ENCODE results near the gene ST7. TPM values are rescaled to one million over a fixed set of nuclear protein-coding genes. Genes with fewer than 3 reads are reported as not detected.

ST7 gene
- total RNA-seq, 1 experiment from 2014 or later = 12.4 TPM

- no peak for TF ChIP-seq ARID4B (CRISPR knock-in tag; IDR thresholded peaks at IDR 0.05; ENCODE audit: borderline replicate concordance)
- TF ChIP-seq ZNF317 (CRISPR knock-in tag; IDR thresholded peaks at IDR 0.05; ENCODE audit: borderline replicate concordance, low read depth) = no peak
- no peak for TF ChIP-seq ZNF416 (CRISPR knock-in tag; IDR thresholded peaks at IDR 0.05)
- no peak for TF ChIP-seq ZNF423 (CRISPR knock-in tag; IDR thresholded peaks at IDR 0.05)
- TF ChIP-seq E2F1 (CRISPR knock-in tag; IDR thresholded peaks at IDR 0.05) = no peak
- TF ChIP-seq E2F4 (CRISPR knock-in tag; IDR thresholded peaks at IDR 0.05; ENCODE audit: borderline replicate concordance, low read depth) = no peak
- TF ChIP-seq FOXK1 (CRISPR knock-in tag; IDR thresholded peaks at IDR 0.05) = no peak
- TF ChIP-seq ZNF232 (CRISPR knock-in tag; IDR thresholded peaks at IDR 0.05) = no peak
- TF ChIP-seq ZMAT4 (CRISPR knock-in tag; IDR thresholded peaks at IDR 0.05) = no peak
These were observed 118.2 kb downstream of the ST7 start (continued) for GRCh38 chr7:117071551-117071950.

GRCh38 chr7:117072620-117073118 lies 119.4 kb downstream of the ST7 start:
- ChIA-PET CTCF (no interaction called here), POLR2A (no interaction called here)
- H3K27me3 Mint-ChIP-seq (ENCODE audit: low read depth) = no peaks in the 10 kb centered on the region
- H3K36me3 Mint-ChIP-seq = peaks cover 5% of the 10 kb centered on the region
- ATAC-seq (no peak), DNase-seq (ENCODE audit: low spot score) (no peak)
- H3K4me1 Mint-ChIP-seq = peaks cover 39% of the 10 kb centered on the region
- H3K27ac Mint-ChIP-seq = peak overlapping the region; percentile 14
- H3K4me3 Mint-ChIP-seq = no peak overlapping the region
- H3K9me3 Mint-ChIP-seq = peaks cover 10% of the 10 kb centered on the region
- TF ChIP-seq AFF4 (CRISPR knock-in tag; IDR thresholded peaks at IDR 0.05; ENCODE audit: borderline replicate concordance) (no peak), CTCF (IDR thresholded peaks at IDR 0.05) (no peak), MLX (CRISPR knock-in tag; IDR thresholded peaks at IDR 0.05) (no peak), ZBTB21 (CRISPR knock-in tag; IDR thresholded peaks at IDR 0.05; ENCODE audit: borderline replicate concordance) (no peak), FOXJ3 (CRISPR knock-in tag; IDR thresholded peaks at IDR 0.05; ENCODE audit: borderline replicate concordance) (no peak), USF1 (CRISPR knock-in tag; IDR thresholded peaks at IDR 0.05) (no peak), FOXP1 (CRISPR knock-in tag; IDR thresholded peaks at IDR 0.05; ENCODE audit: borderline replicate concordance) (no peak), SMAD4 (CRISPR knock-in tag; IDR thresholded peaks at IDR 0.05) (no peak), MYBL2 (CRISPR knock-in tag; IDR thresholded peaks at IDR 0.05) (no peak), STAT6 (CRISPR knock-in tag; conservative IDR thresholded peaks at IDR 0.05; ENCODE audit: low read depth) (no peak)

Data from WTC11 (cell line).